Activated CD8-positive, alpha-beta T cell treated with anti-CD3 and anti-CD28 coated beads for 36 hours (primary cell): ENCODE data around the gene OSBPL6. TPM values are rescaled to one million over a fixed set of nuclear protein-coding genes. Genes with fewer than 3 reads are reported as not detected.
"Not testable (repeated sequence)": the region's sequence is repeated elsewhere in the genome, so short reads cannot be mapped to it uniquely, and the experiment has no call there.

Experiments
- ATAC-seq: fragments of 200-7000 bp; cut with Tn5 transposase; one replicate; pipeline ENCODE4 v1.10.0; 2021; ENCODE audit warnings: mild to moderate bottlenecking, moderate library complexity
- CTCF ChIA-PET: fragments of 350-600 bp; sonication (Branson Sonifier 250); formaldehyde crosslinking; loops from one replicate; lab custom pipeline; 2021; ENCODE audit warnings: antibody characterized with exemption; lab: Charles Lee
- POLR2A ChIA-PET: fragments of 350-600 bp; sonication (Branson Sonifier 250); formaldehyde crosslinking; loops from one replicate; lab custom pipeline; 2021; ENCODE audit warnings: antibody characterized with exemption; lab: Charles Lee
- DNase-seq: peaks from one replicate; pipeline ENCODE4 v3.0.0-alpha.2; 2020
- H3K27ac Mint-ChIP-seq: one replicate; pipeline ENCODE4 v1.8.0; 2021; ENCODE audit warnings: mild to moderate bottlenecking, mixed read lengths
- H3K27me3 Mint-ChIP-seq: one replicate; pipeline ENCODE4 v1.8.0; 2021; ENCODE audit warnings: mixed read lengths
- H3K36me3 Mint-ChIP-seq: one replicate; pipeline ENCODE4 v1.8.0; 2021; ENCODE audit warnings: low read depth, mixed read lengths
- H3K4me1 Mint-ChIP-seq: one replicate; pipeline ENCODE4 v1.8.0; 2021; ENCODE audit warnings: low read depth, mixed read lengths
- H3K4me3 Mint-ChIP-seq: one replicate; pipeline ENCODE4 v1.8.0; 2021; ENCODE audit warnings: mild to moderate bottlenecking, moderate library complexity, mixed read lengths
- H3K9me3 Mint-ChIP-seq: one replicate; pipeline ENCODE4 v1.8.0; 2021; ENCODE audit warnings: mixed read lengths
- CTCF ChIP-seq: fragments of 200-600 bp; IDR thresholded peaks from one replicate; pipeline ENCODE4 v1.8.0; 2022; ENCODE audit warnings: antibody characterized with exemption, mild to moderate bottlenecking
- intact Hi-C: fragments of 100-400 bp; cut with micrococcal nuclease; formaldehyde crosslinking; loops from one replicate; pipeline ENCODE4 v1.10.0; 2022
- total RNA-seq, 2 experiments: library from RNA; stranded (reverse); gene quantifications; one replicate each; pipeline ENCODE4 v1.2.3, GENCODE V29; 2021

OSBPL6 gene
- total RNA-seq, 2 experiments from 2014 or later, result 2.5 to 4.0 TPM

DNA sequence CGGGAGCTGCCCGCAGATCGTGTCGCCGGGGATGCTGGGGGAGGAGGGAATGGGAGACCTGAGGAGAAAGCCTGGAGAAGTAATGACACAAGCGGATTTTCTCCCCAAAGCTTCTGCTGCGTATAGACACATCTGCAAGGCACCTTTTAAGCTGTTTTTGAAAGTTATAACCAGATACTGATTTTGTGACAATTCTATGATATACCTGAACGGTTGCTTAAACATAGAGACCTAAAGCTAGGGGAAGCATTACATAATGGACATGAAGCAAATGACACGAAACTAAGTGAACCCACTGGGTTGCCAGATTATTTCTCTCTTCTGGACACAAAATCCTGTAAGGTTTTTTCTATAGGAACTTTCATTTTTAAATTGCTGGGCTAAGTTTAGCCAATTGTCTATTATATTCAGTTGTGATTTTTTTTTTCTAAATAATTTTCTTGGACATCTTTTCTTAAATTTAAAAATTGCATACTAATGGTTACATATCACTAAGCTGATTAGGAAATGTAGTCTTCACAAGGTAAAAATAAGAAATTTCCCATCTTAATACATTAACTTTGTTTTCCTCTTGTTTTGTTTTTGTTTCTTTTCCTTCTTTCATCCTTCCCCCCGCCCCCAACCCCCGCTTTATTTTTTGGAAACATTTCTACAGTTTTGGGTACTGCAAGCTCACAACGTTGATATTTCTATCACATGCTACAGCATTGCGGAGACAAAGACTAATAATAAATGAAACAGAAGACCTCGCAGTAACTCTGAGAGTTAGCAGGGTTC, 1.3 kb downstream of the OSBPL6 start:
- no peaks in the 10 kb centered on the region for H3K9me3 Mint-ChIP-seq
- H3K27ac Mint-ChIP-seq, result no peak overlapping the region
- H3K4me3 Mint-ChIP-seq, result peak overlapping the region; percentile 71
- ATAC-seq (no peak), DNase-seq (no peak)
- H3K36me3 Mint-ChIP-seq, result no peaks in the 10 kb centered on the region
- ChIA-PET POLR2A (no interaction called here), CTCF (interaction anchor here (1.8 kb wide), 1 partner anchor 84 kb away, joined by 8 read pairs; the partner anchor contains the start of gene RBM45)
- intact Hi-C loops, result loop anchor here (2.0 kb wide), 1 partner anchor 81 kb away; no protein-coding TSS in a partner anchor
- H3K4me1 Mint-ChIP-seq, result peaks cover 5% of the 10 kb centered on the region
- peaks cover 55% of the 10 kb centered on the region for H3K27me3 Mint-ChIP-seq
- TF ChIP-seq CTCF, result no peak

GRCh38 chr2:178197791-178198190, 3.5 kb downstream of the OSBPL6 start:
- no peaks in the 10 kb centered on the region for H3K36me3 Mint-ChIP-seq

GRCh38 chr2:178198441-178198840, 4.1 kb downstream of the OSBPL6 start:
- H3K4me1 Mint-ChIP-seq, intact Hi-C loops, DNase-seq, H3K4me3 Mint-ChIP-seq, H3K9me3 Mint-ChIP-seq, H3K27ac Mint-ChIP-seq, POLR2A ChIA-PET, CTCF ChIA-PET, ATAC-seq, H3K36me3 Mint-ChIP-seq: not testable (repeated sequence)
- peaks cover 46% of the 10 kb centered on the region for H3K27me3 Mint-ChIP-seq

More at GRCh38 chr2:178197791-178198190, 3.5 kb downstream of the OSBPL6 start:
- Mint-ChIP-seq H3K27ac (no peak overlapping the region), H3K4me1 (peaks cover 4% of the 10 kb centered on the region), H3K4me3 (no peak overlapping the region), H3K27me3 (peaks cover 49% of the 10 kb centered on the region), H3K9me3 (no peaks in the 10 kb centered on the region)
- no peak for ATAC-seq
- no peak for DNase-seq
- ChIA-PET POLR2A (no interaction called here), CTCF (no interaction called here)
- no peak for TF ChIP-seq CTCF
- intact Hi-C loops, result no loop called here

DNA sequence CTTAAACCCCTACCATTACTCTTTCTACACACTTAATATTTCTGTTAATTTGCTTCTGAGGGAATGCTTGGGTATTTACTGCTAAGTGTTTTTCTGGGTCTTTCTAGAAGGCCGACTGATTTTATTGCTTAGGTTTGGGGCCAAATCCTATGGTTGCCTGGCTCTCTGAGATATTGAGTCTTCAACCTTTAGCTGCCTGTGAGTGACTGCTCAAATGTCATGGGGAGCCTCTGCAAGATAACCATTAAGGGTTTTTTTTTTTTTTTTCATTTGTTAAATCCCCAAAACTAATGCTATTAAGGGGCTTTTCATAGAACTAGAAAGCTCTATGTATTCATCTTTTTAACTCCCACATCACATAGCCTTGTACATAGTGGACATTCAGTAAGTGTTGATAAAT, 5.0 kb downstream of the OSBPL6 start:
- Mint-ChIP-seq H3K4me1 (peaks cover 6% of the 10 kb centered on the region), H3K9me3 (no peaks in the 10 kb centered on the region), H3K4me3 (no peak overlapping the region), H3K27me3 (peaks cover 47% of the 10 kb centered on the region), H3K27ac (no peak overlapping the region), H3K36me3 (no peaks in the 10 kb centered on the region)
- ATAC-seq, result no peak
- intact Hi-C loops, result no loop called here
- no peak for TF ChIP-seq CTCF
- no peak for DNase-seq
- CTCF ChIA-PET, result no interaction called here
- POLR2A ChIA-PET, result no interaction called here

- Mint-ChIP-seq H3K27me3 (peaks cover 53% of the 10 kb centered on the region), H3K4me1 (peaks cover 3% of the 10 kb centered on the region), H3K9me3 (no peaks in the 10 kb centered on the region), H3K4me3 (no peak overlapping the region), H3K27ac (no peak overlapping the region), H3K36me3 (no peaks in the 10 kb centered on the region)
- no peak for DNase-seq
- TF ChIP-seq CTCF, result no peak
- ChIA-PET CTCF (no interaction called here), POLR2A (no interaction called here)
- no peak for ATAC-seq
- intact Hi-C loops, result no loop called here
Observed at GRCh38 chr2:178200331-178200730, 6.0 kb downstream of the OSBPL6 start.
